Lower lobe of right lung (tissue), 2 donors: ENCODE results near the gene BMPR1A. TPM values are rescaled to one million over a fixed set of nuclear protein-coding genes. Genes with fewer than 3 reads are reported as not detected.

Experiments
- ATAC-seq, 2 donors: fragments of 200-7000 bp; cut with Tn5 transposase; one replicate each; pipeline ENCODE4 v1.9.1; 2020 to 2022; ENCODE audit warnings: mild to moderate bottlenecking in 2 of 2, moderate library complexity in 2 of 2
- DNase-seq: peaks from one replicate; pipeline ENCODE4 v3.0.0-alpha.2; 2020
- H3K27ac ChIP-seq: fragments of 200-600 bp; one replicate; pipeline ENCODE4 v1.8.0; 2022
- H3K27me3 ChIP-seq: fragments of 200-600 bp; one replicate; pipeline ENCODE4 v1.8.0; 2022; ENCODE audit warnings: low read depth
- H3K36me3 ChIP-seq: fragments of 200-600 bp; one replicate; pipeline ENCODE4 v1.8.0; 2022; ENCODE audit warnings: mild to moderate bottlenecking
- H3K4me1 ChIP-seq: fragments of 200-600 bp; one replicate; pipeline ENCODE4 v1.8.0; 2022
- H3K4me3 ChIP-seq: fragments of 200-600 bp; one replicate; pipeline ENCODE4 v1.8.0; 2022; ENCODE audit warnings: mild to moderate bottlenecking
- H3K9me3 ChIP-seq: fragments of 200-600 bp; one replicate; pipeline ENCODE4 v1.8.0; 2022
- CTCF ChIP-seq: fragments of 200-600 bp; IDR thresholded peaks from one replicate; pipeline ENCODE4 v1.8.0; 2022; ENCODE audit warnings: antibody characterized with exemption, mild to moderate bottlenecking
- intact Hi-C: fragments of 100-400 bp; cut with DNase I; formaldehyde crosslinking; loops from one replicate; pipeline ENCODE4 v1.11.0; 2022
- total RNA-seq: library from RNA; stranded (reverse); fragmentation: NEBNext Ultra II Directional; extraction: Animal tissue kit (Norgen Biotek cat#: 25700); gene quantifications from one replicate; pipeline ENCODE4 v1.2.1, GENCODE V29; 2021
- donor health status: DM: no; HTN: yes; CAD: no; lungs with severe emphysema.

Gene BMPR1A
- total RNA-seq, 1 donor from 2014 or later: 37.0 TPM

DNA sequence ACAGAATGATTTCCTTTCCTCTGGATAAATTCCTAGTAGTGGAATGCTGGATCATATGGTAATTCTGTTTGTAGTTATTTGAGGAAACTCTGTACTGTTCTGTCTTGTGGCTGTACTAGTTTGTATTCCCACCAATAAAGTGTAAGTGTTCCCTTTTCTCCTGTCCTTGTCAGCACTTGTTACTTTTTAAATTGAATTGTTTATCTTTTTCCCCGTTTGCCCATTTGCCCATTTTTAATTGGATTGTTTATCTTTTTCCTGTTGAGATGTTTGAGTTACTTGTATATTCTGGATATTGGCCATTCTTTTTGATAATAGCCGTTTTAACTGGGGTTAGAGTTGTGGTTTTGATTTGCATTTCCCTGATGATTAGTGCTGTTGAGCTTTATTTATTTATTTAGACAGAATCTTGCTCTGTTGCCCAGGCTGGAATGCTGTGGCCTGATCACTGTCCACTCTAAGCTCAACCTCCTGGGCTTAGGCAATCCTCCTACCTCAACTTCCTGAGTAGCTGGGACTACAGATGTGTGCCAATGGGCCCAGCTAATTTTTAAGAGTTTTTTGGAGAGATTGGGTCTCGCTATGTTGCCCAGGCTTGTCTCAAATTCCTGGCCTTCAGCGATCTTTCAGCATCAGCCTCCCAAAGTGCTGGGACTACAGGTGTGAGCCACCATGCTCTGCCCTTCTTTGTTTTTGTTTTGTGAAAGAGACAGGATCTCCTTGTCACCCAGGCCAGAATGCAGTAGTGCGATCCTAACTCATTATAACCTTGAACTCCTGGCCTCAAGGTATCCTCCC is 23.0 kb downstream of the BMPR1A start:
- no peak for ATAC-seq
- peaks cover 17% of the 10 kb centered on the region for H3K4me1 ChIP-seq

GRCh38 chr10:86782701-86783418 is 26.4 kb downstream of the BMPR1A start:
- H3K4me3 ChIP-seq: no peak overlapping the region
- DNase-seq (no peak), ATAC-seq (no peak)
- peaks cover 29% of the 10 kb centered on the region for H3K4me1 ChIP-seq
- intact Hi-C loops: no loop called here
- no peaks in the 10 kb centered on the region for H3K27me3 ChIP-seq
- no peak for TF ChIP-seq CTCF
- H3K36me3 ChIP-seq: no peaks in the 10 kb centered on the region
- H3K9me3 ChIP-seq: no peaks in the 10 kb centered on the region
- no peak overlapping the region for H3K27ac ChIP-seq

More for the DNA sequence above, 23.0 kb downstream of the BMPR1A start:
- intact Hi-C loops: no loop called here
- no peak overlapping the region for H3K4me3 ChIP-seq
- H3K9me3 ChIP-seq: no peaks in the 10 kb centered on the region
- DNase-seq: no peak
- no peaks in the 10 kb centered on the region for H3K27me3 ChIP-seq
- no peaks in the 10 kb centered on the region for H3K36me3 ChIP-seq
- no peak overlapping the region for H3K27ac ChIP-seq
- no peak for TF ChIP-seq CTCF

- no peak overlapping the region for H3K27ac ChIP-seq
- ATAC-seq: no peak
Measured at GRCh38 chr10:86785037-86785436, 28.6 kb downstream of the BMPR1A start.

GRCh38 chr10:86785968-86786367 is 29.5 kb downstream of the BMPR1A start:
- H3K4me1 ChIP-seq: peaks cover 23% of the 10 kb centered on the region
- intact Hi-C loops: no loop called here

More at GRCh38 chr10:86785037-86785436, 28.6 kb downstream of the BMPR1A start:
- DNase-seq: no peak
- TF ChIP-seq CTCF: no peak
- no peaks in the 10 kb centered on the region for H3K27me3 ChIP-seq
- peaks cover 23% of the 10 kb centered on the region for H3K4me1 ChIP-seq
- no peaks in the 10 kb centered on the region for H3K36me3 ChIP-seq
- intact Hi-C loops: no loop called here
- H3K9me3 ChIP-seq: no peaks in the 10 kb centered on the region
- H3K4me3 ChIP-seq: no peak overlapping the region

GRCh38 chr10:86786368-86786767 is 29.9 kb downstream of the BMPR1A start:
- no peak overlapping the region for H3K27ac ChIP-seq
- intact Hi-C loops: no loop called here
- peaks cover 23% of the 10 kb centered on the region for H3K4me1 ChIP-seq
- ATAC-seq (peak in 1 of 2 donors; percentile 45), DNase-seq (no peak)
- TF ChIP-seq CTCF: no peak
- no peaks in the 10 kb centered on the region for H3K36me3 ChIP-seq
- no peaks in the 10 kb centered on the region for H3K9me3 ChIP-seq
- H3K4me3 ChIP-seq: no peak overlapping the region
- no peaks in the 10 kb centered on the region for H3K27me3 ChIP-seq

More at GRCh38 chr10:86785968-86786367, 29.5 kb downstream of the BMPR1A start:
- Histone ChIP-seq H3K4me3 (no peak overlapping the region), H3K27ac (no peak overlapping the region), H3K9me3 (no peaks in the 10 kb centered on the region), H3K36me3 (no peaks in the 10 kb centered on the region), H3K27me3 (no peaks in the 10 kb centered on the region)
- DNase-seq: no peak
- ATAC-seq: peak in 1 of 2 donors; percentile 33
- TF ChIP-seq CTCF: no peak
